Brain microvascular endothelial cell (primary cell): ENCODE data around the gene RPS15A.
"Not testable (repeated sequence)": the region's sequence is repeated elsewhere in the genome, so short reads cannot be mapped to it uniquely, and the experiment has no call there.

Experiments
- DNase-seq: peaks from one replicate; pipeline ENCODE4 v3.0.0-alpha.2; 2020
- H3K27ac ChIP-seq: fragments of 250-450 bp; sonication (Bioruptor Pico); 2 replicates; pipeline ENCODE4 v1.5.1; 2020; ENCODE audit warnings: mild to moderate bottlenecking, moderate library complexity
- H3K27me3 ChIP-seq: fragments of 250-450 bp; sonication (Bioruptor Pico); replicated peaks from 2 replicates; pipeline ENCODE4 v1.5.1; 2020; ENCODE audit warnings: mild to moderate bottlenecking
- H3K36me3 ChIP-seq: fragments of 250-450 bp; sonication (Bioruptor Pico); replicated peaks from 2 replicates; pipeline ENCODE4 v1.5.1; 2020; ENCODE audit warnings: mild to moderate bottlenecking
- H3K4me3 ChIP-seq: 2 replicates; pipeline ENCODE4 v1.5.1; 2011; ENCODE audit warnings: low read depth, mild to moderate bottlenecking, control low read depth, low read length, moderate library complexity
- CTCF ChIP-seq: IDR thresholded peaks from 2 replicates; pipeline ENCODE4 v1.5.1; 2011; ENCODE audit warnings: low read depth, mild to moderate bottlenecking, moderate library complexity, low read length, control low read depth, inconsistent platforms; ENCODE audit errors: missing control alignments
- in situ Hi-C: cut with HindIII; loops from 2 replicates; pipeline ENCODE4 v1.10.0; 2017; ENCODE audit warnings: low sequenced_read_pairs, low pct_ligation_motif_present

RPS15A gene

GRCh38 chr16:18783430-18784341 is 6.4 kb downstream of the RPS15A start:
- Histone ChIP-seq H3K36me3 (peaks cover 62% of the 10 kb centered on the region), H3K4me3 (no peak overlapping the region), H3K27me3 (no peaks in the 10 kb centered on the region), H3K27ac (no peak overlapping the region)
- TF ChIP-seq CTCF = no peak
- DNase-seq = no peak
- in situ Hi-C loops = no loop called here

GRCh38 chr16:18782697-18783429 is 7.3 kb downstream of the RPS15A start:
- H3K4me3 ChIP-seq = no peak overlapping the region
- no peak for DNase-seq
- H3K36me3 ChIP-seq = peaks cover 54% of the 10 kb centered on the region
- H3K27me3 ChIP-seq = no peaks in the 10 kb centered on the region
- TF ChIP-seq CTCF = no peak
- H3K27ac ChIP-seq = no peak overlapping the region
- in situ Hi-C loops = no loop called here

- H3K36me3 ChIP-seq = peaks cover 39% of the 10 kb centered on the region
- in situ Hi-C loops, H3K27me3 ChIP-seq, DNase-seq, H3K27ac ChIP-seq, H3K4me3 ChIP-seq: not testable (repeated sequence)
Measured at GRCh38 chr16:18781232-18781631, 8.9 kb downstream of the RPS15A start.

- H3K4me3 ChIP-seq, DNase-seq, H3K27ac ChIP-seq, in situ Hi-C loops, H3K27me3 ChIP-seq: not testable (repeated sequence)
- H3K36me3 ChIP-seq = peaks cover 33% of the 10 kb centered on the region
Measured at GRCh38 chr16:18780460-18781026, 9.6 kb downstream of the RPS15A start.

GRCh38 chr16:18777664-18778063 is 12.5 kb downstream of the RPS15A start:
- H3K27ac ChIP-seq, H3K4me3 ChIP-seq, DNase-seq, in situ Hi-C loops, H3K36me3 ChIP-seq, H3K27me3 ChIP-seq: not testable (repeated sequence)

GRCh38 chr16:18776334-18776733 is 13.8 kb downstream of the RPS15A start:
- H3K36me3 ChIP-seq, in situ Hi-C loops, H3K27me3 ChIP-seq, H3K4me3 ChIP-seq, DNase-seq, H3K27ac ChIP-seq: not testable (repeated sequence)

- H3K36me3 ChIP-seq, H3K27ac ChIP-seq, in situ Hi-C loops, H3K4me3 ChIP-seq, DNase-seq, H3K27me3 ChIP-seq: not testable (repeated sequence)
Measured at GRCh38 chr16:18774651-18775050, 15.5 kb downstream of the RPS15A start.

- H3K4me3 ChIP-seq, in situ Hi-C loops, H3K27ac ChIP-seq, H3K27me3 ChIP-seq, H3K36me3 ChIP-seq, DNase-seq: not testable (repeated sequence)
Measured at GRCh38 chr16:18772171-18772570, 18.0 kb downstream of the RPS15A start.

- DNase-seq, in situ Hi-C loops, H3K36me3 ChIP-seq, H3K27ac ChIP-seq, H3K4me3 ChIP-seq, H3K27me3 ChIP-seq: not testable (repeated sequence)
Measured at GRCh38 chr16:18770336-18770962, 19.7 kb downstream of the RPS15A start.

GRCh38 chr16:18767217-18767616 is 22.9 kb downstream of the RPS15A start:
- DNase-seq = not testable (repeated sequence)

GRCh38 chr16:18762713-18763112 is 27.4 kb downstream of the RPS15A start:
- H3K4me3 ChIP-seq, H3K27ac ChIP-seq, in situ Hi-C loops, H3K27me3 ChIP-seq, H3K36me3 ChIP-seq: not testable (repeated sequence)
- peak; percentile 35 for DNase-seq

More at GRCh38 chr16:18767217-18767616, 22.9 kb downstream of the RPS15A start:
- H3K27ac ChIP-seq, H3K36me3 ChIP-seq, H3K4me3 ChIP-seq, in situ Hi-C loops, H3K27me3 ChIP-seq: not testable (repeated sequence)
